Tibial nerve (tissue), 4 donors: ENCODE measurements around the gene CORO7. TPM values are rescaled to one million over a fixed set of nuclear protein-coding genes. Genes with fewer than 3 reads are reported as not detected.
"Not testable (repeated sequence)": the region's sequence is repeated elsewhere in the genome, so short reads cannot be mapped to it uniquely, and the experiment has no call there.

ENCODE experiments used
- DNase-seq, 2 donors: peaks; one replicate each; pipeline ENCODE4 v3.0.0-alpha.2; 2019; ENCODE audit warnings: low spot score in 2 of 2
- H3K27ac ChIP-seq, 4 donors: fragments of 200-600 bp; sonication (generic) in 3 of 4; one replicate each; pipeline ENCODE4 v1.5.1; 2017 to 2019; ENCODE audit warnings: mild to moderate bottlenecking in 1 of 4
- H3K27me3 ChIP-seq, 2 donors: fragments of 200-600 bp; sonication (generic) in 1 of 2; one replicate each; pipeline versions ENCODE4 v1.5.1 to v1.6.0; 2017 to 2019
- H3K36me3 ChIP-seq, 3 donors: fragments of 200-600 bp; sonication (generic); one replicate each; pipeline ENCODE4 v1.5.1; 2018 to 2019
- H3K4me1 ChIP-seq, 4 donors: fragments of 200-600 bp; sonication (generic) in 3 of 4; one replicate each; pipeline ENCODE4 v1.5.1; 2017 to 2019
- H3K4me3 ChIP-seq, 4 donors: fragments of 200-600 bp; sonication (generic) in 3 of 4; one replicate each; pipeline ENCODE4 v1.5.1; 2017 to 2019; ENCODE audit warnings: mild to moderate bottlenecking in 1 of 4, moderate library complexity in 1 of 4
- H3K9me3 ChIP-seq, 4 donors: fragments of 200-600 bp; sonication (generic) in 3 of 4; one replicate each; pipeline ENCODE4 v1.5.1; 2017 to 2019
- CTCF ChIP-seq, 5 experiments: fragments of 200-600 bp in 3 of 5; fragments of 450-650 bp in 2 of 5; sonication (generic) in 3 of 5; IDR thresholded peaks; one replicate each; pipeline ENCODE4 v1.5.1; 2016 to 2019; ENCODE audit warnings: antibody characterized with exemption in 5 of 5, mild to moderate bottlenecking in 3 of 5, moderate library complexity in 2 of 5
- EP300 ChIP-seq, 2 donors: sonication (generic); formaldehyde crosslinking; IDR thresholded peaks; one replicate each; pipeline ENCODE4 v1.6.1; 2017; ENCODE audit warnings: antibody characterized with exemption in 2 of 2, mild to moderate bottlenecking in 1 of 2
- POLR2A ChIP-seq, 2 donors: fragments of 450-650 bp; IDR thresholded peaks; one replicate each; pipeline ENCODE4 v1.6.1; 2017; ENCODE audit warnings: antibody characterized with exemption in 2 of 2, mild to moderate bottlenecking in 2 of 2, moderate library complexity in 2 of 2
- WGBS, 2 donors: methylation state at CpG; one replicate each; pipeline ENCODE4 v1.1.5; 2018; 5-methylcytosine and 5-hydroxymethylcytosine counted together
- total RNA-seq, 4 donors: library from RNA; depleted of rRNA; stranded (reverse); fragments of >200 nt; gene quantifications; one replicate each; pipeline ENCODE4 v1.1.0, GENCODE V29; 2016

Gene CORO7
- total RNA-seq, 4 donors from 2014 or later: 27.8 to 77.4 (median 52.1) TPM

GRCh38 chr16:4334724-4335495 is 81.5 kb downstream of the CORO7 start:
- no peaks in the 10 kb centered on the region for H3K27me3 ChIP-seq
- H3K4me3 ChIP-seq: no peak overlapping the region
- H3K27ac ChIP-seq: no peak overlapping the region
- 85 to 88% methylated on average over 27 to 28 of the region's 32 CpGs for WGBS, 2 donors
- H3K4me1 ChIP-seq: peaks cover 0 to 29% (median 2%) of the 10 kb centered on the region in 4 donors
- TF ChIP-seq CTCF (IDR thresholded peaks at IDR 0.05) (no peak), EP300 (IDR thresholded peaks at IDR 0.05) (no peak), POLR2A (IDR thresholded peaks at IDR 0.05) (no peak)
- peaks cover 0 to 72% (median 0%) of the 10 kb centered on the region in 3 donors for H3K36me3 ChIP-seq
- H3K9me3 ChIP-seq: no peaks in the 10 kb centered on the region
- DNase-seq: no peak

DNA sequence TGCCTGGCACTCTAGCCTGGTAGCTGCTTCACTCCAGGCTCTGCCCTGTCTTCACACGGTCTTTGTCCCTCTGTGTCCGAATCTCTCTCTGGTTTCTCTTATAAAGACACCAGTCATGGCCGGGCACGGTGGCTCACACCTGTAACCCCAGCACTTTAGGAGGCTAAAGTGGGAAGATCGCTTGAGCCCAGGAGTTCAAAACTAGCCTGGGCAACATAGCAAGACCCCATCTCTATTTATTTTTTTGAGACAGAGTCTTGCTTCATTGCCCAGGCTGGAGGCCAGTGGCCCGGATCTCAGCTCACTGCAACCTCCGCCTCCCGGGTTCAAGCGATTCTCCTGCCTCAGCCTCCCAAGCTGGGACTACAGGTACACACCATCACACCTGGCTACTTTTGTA is 82.7 kb downstream of the CORO7 start:
- not testable (repeated sequence) for H3K9me3 ChIP-seq, DNase-seq, H3K27me3 ChIP-seq, H3K4me3 ChIP-seq, H3K27ac ChIP-seq
- 89% methylated on average over 9 of the region's 9 CpGs for WGBS, 2 donors
- Histone ChIP-seq H3K36me3 (peaks cover 0 to 62% (median 0%) of the 10 kb centered on the region in 3 donors), H3K4me1 (peaks cover 0 to 29% (median 7%) of the 10 kb centered on the region in 4 donors)

DNA sequence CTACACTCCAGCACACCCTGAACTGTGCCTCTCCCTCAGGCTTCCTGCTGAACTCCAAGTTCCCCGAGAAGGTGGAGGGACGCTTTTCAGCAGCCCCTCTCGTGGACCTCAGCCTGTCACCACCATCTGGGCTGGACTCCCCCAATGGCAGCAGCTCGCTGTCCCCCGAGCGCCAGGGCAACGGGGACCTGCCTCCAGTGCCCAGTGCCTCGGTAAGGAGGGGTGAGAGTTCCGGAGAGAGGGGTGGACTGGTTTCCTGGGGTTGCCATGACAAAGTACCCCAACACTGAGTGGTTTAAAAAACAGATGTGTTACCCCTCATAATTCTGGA is 83.1 kb downstream of the CORO7 start:
- Histone ChIP-seq H3K9me3 (no peaks in the 10 kb centered on the region), H3K4me3 (no peak overlapping the region), H3K4me1 (peaks cover 0 to 29% (median 11%) of the 10 kb centered on the region in 4 donors), H3K27ac (no peak overlapping the region), H3K27me3 (no peaks in the 10 kb centered on the region), H3K36me3 (peaks cover 0 to 58% (median 0%) of the 10 kb centered on the region in 3 donors)
- DNase-seq: no peak
- no peak for TF ChIP-seq CTCF (IDR thresholded peaks at IDR 0.05)
- TF ChIP-seq EP300 (IDR thresholded peaks at IDR 0.05): no peak
- no peak for TF ChIP-seq POLR2A (IDR thresholded peaks at IDR 0.05)
- 75 to 76% methylated on average over 9 of the region's 9 CpGs for WGBS, 2 donors

- no peak overlapping the region for H3K4me3 ChIP-seq
- no peaks in the 10 kb centered on the region for H3K27me3 ChIP-seq
- TF ChIP-seq POLR2A (IDR thresholded peaks at IDR 0.05) (no peak), CTCF (IDR thresholded peaks at IDR 0.05) (no peak), EP300 (IDR thresholded peaks at IDR 0.05) (no peak)
- peaks cover 0 to 54% (median 0%) of the 10 kb centered on the region in 3 donors for H3K36me3 ChIP-seq
- DNase-seq: no peak
- H3K4me1 ChIP-seq: peaks cover 0 to 31% (median 15%) of the 10 kb centered on the region in 4 donors
- 70 to 77% methylated on average over 12 to 17 of the region's 19 CpGs for WGBS, 2 donors
- H3K27ac ChIP-seq: no peak overlapping the region
- no peaks in the 10 kb centered on the region for H3K9me3 ChIP-seq
Measured at GRCh38 chr16:4332623-4333307, 83.6 kb downstream of the CORO7 start.

DNA sequence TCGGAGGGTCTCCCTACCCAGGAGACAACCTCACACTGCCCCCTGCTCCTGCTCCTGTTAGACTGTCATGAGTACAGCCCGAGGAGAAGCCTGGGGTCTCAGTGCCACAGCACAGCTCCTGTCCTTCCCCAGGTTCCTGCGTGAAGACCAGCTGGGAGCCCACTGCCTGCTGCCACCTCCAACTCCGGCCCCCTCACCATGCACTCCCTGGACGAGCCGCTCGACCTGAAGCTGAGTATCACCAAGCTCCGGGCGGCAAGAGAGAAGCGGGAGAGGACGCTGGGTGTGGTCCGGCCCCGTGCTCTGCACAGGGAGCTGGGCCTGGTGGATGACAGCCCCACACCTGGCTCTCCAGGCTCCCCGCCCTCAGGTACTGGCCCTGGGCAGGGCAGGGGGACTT is 84.3 kb downstream of the CORO7 start:
- Histone ChIP-seq H3K4me3 (no peak overlapping the region), H3K27me3 (no peaks in the 10 kb centered on the region), H3K9me3 (no peaks in the 10 kb centered on the region), H3K27ac (no peak overlapping the region), H3K36me3 (peaks cover 0 to 47% (median 0%) of the 10 kb centered on the region in 3 donors), H3K4me1 (peaks cover 0 to 38% (median 21%) of the 10 kb centered on the region in 4 donors)
- WGBS, 2 donors: 74 to 87% methylated on average over 13 to 14 of the region's 14 CpGs
- TF ChIP-seq CTCF (IDR thresholded peaks at IDR 0.05): no peak
- TF ChIP-seq EP300 (IDR thresholded peaks at IDR 0.05): no peak
- TF ChIP-seq POLR2A (IDR thresholded peaks at IDR 0.05): no peak
- no peak for DNase-seq
